Testis (tissue), 3 donors: ENCODE measurements around the gene PPP1R14D. TPM values are rescaled to one million over a fixed set of nuclear protein-coding genes. Genes with fewer than 3 reads are reported as not detected.

Source experiments
- DNase-seq: peaks from one replicate; pipeline ENCODE4 v3.0.0-alpha.2; 2019
- H3K27ac ChIP-seq, 2 donors: fragments of 200-600 bp; sonication (generic); one replicate each; pipeline ENCODE4 v1.5.1; 2019
- H3K27me3 ChIP-seq: fragments of 200-600 bp; sonication (generic); one replicate; pipeline ENCODE4 v1.5.1; 2019
- H3K36me3 ChIP-seq: fragments of 200-600 bp; sonication (generic); one replicate; pipeline ENCODE4 v1.5.1; 2017; ENCODE audit warnings: low read depth; ENCODE audit errors: missing control alignments
- H3K4me1 ChIP-seq: fragments of 200-600 bp; sonication (generic); one replicate; pipeline ENCODE4 v1.5.1; 2019
- H3K4me3 ChIP-seq, 2 donors: fragments of 200-600 bp; sonication (generic); one replicate each; pipeline ENCODE4 v1.5.1; 2017 to 2019
- H3K9me3 ChIP-seq: fragments of 200-600 bp; sonication (generic); one replicate; pipeline ENCODE4 v1.5.1; 2017
- POLR2A ChIP-seq: fragments of 450-650 bp; IDR thresholded peaks from one replicate; pipeline ENCODE4 v1.6.1; 2017; ENCODE audit warnings: antibody characterized with exemption, mild to moderate bottlenecking, moderate library complexity
- WGBS, 2 donors: methylation state at CpG; one replicate each; pipeline ENCODE4 v1.1.5; 2018; 5-methylcytosine and 5-hydroxymethylcytosine counted together
- intact Hi-C: fragments of 100-400 bp; cut with DNase I; formaldehyde crosslinking; loops from one replicate; pipeline ENCODE4 v1.15.1; 2023; ENCODE audit warnings: low total_unique reads
- polyA plus RNA-seq: library from polyadenylated mRNA; stranded (reverse); fragments of 350-450 nt; fragmentation: Illumina TruSeq; extraction: RNeasy Lipid Tissue Mini Kit (QIAGEN cat#74804); gene quantifications from one replicate; pipeline ENCODE4 v1.2.3, GENCODE V29; 2014; ENCODE audit warnings: low read depth, low replicate concordance; ENCODE audit not compliant: insufficient read depth
- total RNA-seq, 2 donors: library from RNA; depleted of rRNA; stranded (reverse); fragments of >200 nt; gene quantifications; one replicate each; pipeline ENCODE4 v1.2.3, GENCODE V29; 2016
- TF ChIP-seq, protein P1 (sequence below), 3 experiments: fragments of 450-650 bp in 2 of 3; fragments of 200-600 bp in 1 of 3; sonication (generic) in 1 of 3; IDR thresholded peaks; one replicate each; pipeline ENCODE4 v1.5.1; 2016 to 2019; ENCODE audit warnings: antibody characterized with exemption in 3 of 3, mild to moderate bottlenecking in 2 of 3, moderate library complexity in 1 of 3

The PPP1R14D gene
- total and polyA plus RNA-seq, 3 donors from 2014 or later = 0.43 to 0.55 TPM; not detected in 1

DNA sequence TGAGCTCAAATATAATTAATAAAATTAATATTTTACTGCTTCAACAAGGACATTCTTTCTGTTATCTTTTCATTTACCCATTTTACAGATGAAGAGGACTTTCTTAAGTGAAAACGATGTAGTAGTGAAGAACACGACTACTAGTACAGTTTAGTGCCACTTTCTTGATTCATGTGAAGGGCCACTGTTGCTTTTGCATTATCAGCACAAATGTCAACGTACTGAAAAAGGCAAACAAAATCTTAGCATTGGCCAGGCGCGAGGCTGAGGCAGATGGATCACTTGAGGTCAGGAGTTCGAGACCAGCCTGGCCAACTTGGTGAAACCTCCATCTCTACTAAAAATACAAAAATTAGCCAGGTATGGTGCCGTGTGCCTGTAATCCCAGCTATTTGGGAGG is 9.5 kb downstream of the PPP1R14D start:
- H3K4me3 ChIP-seq = no peak overlapping the region
- no peak for TF ChIP-seq POLR2A
- TF ChIP-seq, protein P1, sequence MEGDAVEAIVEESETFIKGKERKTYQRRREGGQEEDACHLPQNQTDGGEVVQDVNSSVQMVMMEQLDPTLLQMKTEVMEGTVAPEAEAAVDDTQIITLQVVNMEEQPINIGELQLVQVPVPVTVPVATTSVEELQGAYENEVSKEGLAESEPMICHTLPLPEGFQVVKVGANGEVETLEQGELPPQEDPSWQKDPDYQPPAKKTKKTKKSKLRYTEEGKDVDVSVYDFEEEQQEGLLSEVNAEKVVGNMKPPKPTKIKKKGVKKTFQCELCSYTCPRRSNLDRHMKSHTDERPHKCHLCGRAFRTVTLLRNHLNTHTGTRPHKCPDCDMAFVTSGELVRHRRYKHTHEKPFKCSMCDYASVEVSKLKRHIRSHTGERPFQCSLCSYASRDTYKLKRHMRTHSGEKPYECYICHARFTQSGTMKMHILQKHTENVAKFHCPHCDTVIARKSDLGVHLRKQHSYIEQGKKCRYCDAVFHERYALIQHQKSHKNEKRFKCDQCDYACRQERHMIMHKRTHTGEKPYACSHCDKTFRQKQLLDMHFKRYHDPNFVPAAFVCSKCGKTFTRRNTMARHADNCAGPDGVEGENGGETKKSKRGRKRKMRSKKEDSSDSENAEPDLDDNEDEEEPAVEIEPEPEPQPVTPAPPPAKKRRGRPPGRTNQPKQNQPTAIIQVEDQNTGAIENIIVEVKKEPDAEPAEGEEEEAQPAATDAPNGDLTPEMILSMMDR (IDR thresholded peaks at IDR 0.05) = no peak
- no peaks in the 10 kb centered on the region for H3K9me3 ChIP-seq
- H3K36me3 ChIP-seq = no peaks in the 10 kb centered on the region
- peaks cover 7% of the 10 kb centered on the region for H3K4me1 ChIP-seq
- intact Hi-C loops = no loop called here
- no peaks in the 10 kb centered on the region for H3K27me3 ChIP-seq
- 77 to 84% methylated on average over 7 of the region's 7 CpGs for WGBS, 2 donors
- no peak overlapping the region for H3K27ac ChIP-seq
- no peak for DNase-seq

DNA sequence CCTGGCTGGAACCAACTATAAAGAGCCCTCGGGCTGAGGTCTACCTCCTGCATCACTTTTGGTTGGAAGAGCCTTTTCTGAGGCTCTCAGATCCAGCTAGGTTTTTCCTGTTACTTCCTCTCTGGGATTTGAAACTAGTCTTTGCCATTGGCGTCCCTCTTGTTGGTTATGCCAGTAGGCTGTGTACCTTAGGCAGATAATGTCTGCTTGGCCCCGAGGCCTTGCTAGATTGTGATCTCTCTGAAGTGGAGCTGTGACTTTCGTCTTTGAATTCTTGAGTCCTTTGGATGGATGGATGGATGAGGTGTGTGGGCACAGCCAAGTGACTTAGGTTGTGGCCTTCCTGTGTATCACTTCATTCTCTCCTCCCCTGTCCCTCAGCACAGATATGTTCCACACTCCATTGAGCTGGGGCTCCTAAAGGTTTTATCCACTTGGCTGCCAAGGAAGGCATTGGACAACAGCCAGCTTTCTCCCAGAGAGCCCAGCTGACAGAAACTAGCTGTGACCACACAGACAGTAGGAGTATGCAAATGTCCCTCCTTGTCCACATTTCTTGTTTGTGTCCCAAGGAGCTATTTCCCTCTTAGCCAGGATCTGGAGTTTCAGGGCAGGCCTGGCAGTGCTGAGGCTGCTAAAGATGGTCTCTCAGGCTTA is 13.3 kb downstream of the PPP1R14D start:
- Histone ChIP-seq H3K4me3 (no peak overlapping the region), H3K27ac (peak overlapping the region; percentile 32 to 59), H3K9me3 (no peaks in the 10 kb centered on the region), H3K4me1 (peaks cover 7% of the 10 kb centered on the region), H3K36me3 (no peaks in the 10 kb centered on the region), H3K27me3 (no peaks in the 10 kb centered on the region)
- DNase-seq = peak; percentile 89
- intact Hi-C loops = no loop called here
- 64 to 71% methylated on average over 4 of the region's 4 CpGs for WGBS, 2 donors
- TF ChIP-seq, protein P1 (IDR thresholded peaks at IDR 0.05) = no peak
- no peak for TF ChIP-seq POLR2A

DNA sequence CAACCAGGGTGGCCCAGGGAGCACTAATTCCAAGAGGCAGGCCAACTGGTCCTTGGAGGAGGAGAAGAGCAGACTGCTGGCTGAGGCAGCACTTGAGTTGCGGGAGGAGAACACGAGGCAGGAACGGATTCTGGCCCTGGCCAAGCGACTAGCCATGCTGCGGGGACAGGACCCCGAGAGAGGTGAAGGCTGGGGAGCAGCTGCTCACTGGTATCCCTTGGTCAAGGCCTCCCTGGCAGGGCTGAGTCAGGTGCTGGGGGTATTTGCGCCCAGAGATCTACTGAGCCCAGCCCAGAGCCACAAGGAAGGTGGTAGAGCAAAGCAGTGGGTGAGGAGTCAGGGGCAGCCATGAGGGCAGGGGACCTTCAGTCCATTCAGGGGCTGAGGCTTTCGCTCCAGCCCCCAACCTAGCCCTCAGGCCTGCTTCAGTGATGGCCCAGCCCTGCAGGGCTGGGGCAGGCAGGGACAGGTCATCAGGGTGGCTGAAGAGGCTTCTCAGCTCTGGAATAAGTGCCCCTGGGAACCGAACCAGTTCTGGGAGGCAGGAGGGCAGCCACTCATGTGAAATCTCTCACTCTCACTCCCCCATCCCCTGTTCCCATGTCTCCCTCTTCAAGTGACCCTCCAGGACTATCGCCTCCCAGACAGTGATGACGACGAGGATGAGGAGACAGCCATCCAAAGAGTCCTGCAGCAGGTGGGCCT is 15.6 kb downstream of the PPP1R14D start:
- Histone ChIP-seq H3K27ac (no peak overlapping the region), H3K9me3 (no peaks in the 10 kb centered on the region), H3K27me3 (no peaks in the 10 kb centered on the region), H3K4me3 (no peak overlapping the region), H3K4me1 (peaks cover 13% of the 10 kb centered on the region), H3K36me3 (no peaks in the 10 kb centered on the region)
- 92 to 94% methylated on average over 9 to 12 of the region's 12 CpGs for WGBS, 2 donors
- no peak for DNase-seq
- TF ChIP-seq POLR2A = no peak
- TF ChIP-seq, protein P1 (IDR thresholded peaks at IDR 0.05) = no peak
- intact Hi-C loops = no loop called here

DNA sequence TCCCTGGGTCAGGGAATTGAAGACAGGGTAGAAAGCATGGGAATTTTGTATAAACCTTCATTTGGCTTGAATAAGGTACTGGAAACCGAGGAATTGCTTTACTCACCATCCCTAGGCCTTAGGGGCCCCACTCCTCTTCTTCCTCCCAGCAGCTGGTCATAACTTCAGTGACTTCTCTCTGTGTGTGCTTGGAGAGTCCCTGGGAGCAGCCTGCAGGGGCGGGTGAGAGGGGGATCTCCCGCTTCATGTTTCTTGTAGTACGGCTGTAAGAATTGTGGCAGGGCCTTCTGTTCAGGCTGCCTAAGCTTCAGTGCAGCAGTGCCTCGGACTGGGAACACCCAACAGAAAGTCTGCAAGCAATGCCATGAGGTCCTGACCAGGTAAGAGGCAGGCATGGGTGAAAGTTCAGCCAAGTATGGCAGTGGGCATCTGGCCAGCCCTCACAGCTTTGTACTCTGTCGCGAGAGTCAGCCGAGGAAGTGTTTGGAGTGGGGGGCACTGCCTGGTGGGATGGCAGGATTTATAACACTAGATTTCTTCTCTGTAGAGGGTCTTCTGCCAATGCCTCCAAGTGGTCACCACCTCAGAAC is 19.6 kb downstream of the PPP1R14D start:
- Histone ChIP-seq H3K4me1 (peaks cover 9% of the 10 kb centered on the region), H3K9me3 (no peaks in the 10 kb centered on the region), H3K27me3 (no peaks in the 10 kb centered on the region), H3K36me3 (no peaks in the 10 kb centered on the region), H3K4me3 (no peak overlapping the region), H3K27ac (no peak overlapping the region)
- intact Hi-C loops = no loop called here
- TF ChIP-seq, protein P1 (IDR thresholded peaks at IDR 0.05) = no peak
- no peak for TF ChIP-seq POLR2A
- DNase-seq = no peak
- 73 to 83% methylated on average over 5 to 8 of the region's 8 CpGs for WGBS, 2 donors
